Sigmoid colon (tissue), 7 donors: ENCODE results near the gene RPL5. TPM values are rescaled to one million over a fixed set of nuclear protein-coding genes. Genes with fewer than 3 reads are reported as not detected.

ENCODE experiments used
- DNase-seq: peaks from one replicate; pipeline ENCODE4 v3.0.0-alpha.2; 2019
- H3K27ac ChIP-seq, 4 donors: fragments of 200-600 bp; sonication (generic); one replicate each; pipeline ENCODE4 v1.5.1; 2016 to 2019; ENCODE audit warnings: mild to moderate bottlenecking in 1 of 4
- H3K27me3 ChIP-seq, 3 donors: fragments of 200-600 bp; sonication (generic); one replicate each; pipeline ENCODE4 v1.5.1; 2019; ENCODE audit warnings: mild to moderate bottlenecking in 1 of 3
- H3K36me3 ChIP-seq, 4 donors: fragments of 200-600 bp; sonication (generic); one replicate each; pipeline ENCODE4 v1.5.1; 2016 to 2019
- H3K4me1 ChIP-seq, 4 donors: fragments of 200-600 bp; sonication (generic); one replicate each; pipeline ENCODE4 v1.5.1; 2017 to 2019
- H3K4me3 ChIP-seq, 4 donors: fragments of 200-600 bp; sonication (generic); one replicate each; pipeline ENCODE4 v1.5.1; 2017 to 2019; ENCODE audit warnings: mild to moderate bottlenecking in 2 of 4, moderate library complexity in 1 of 4
- H3K9me3 ChIP-seq, 4 donors: fragments of 200-600 bp in 3 of 4; sonication (generic) in 3 of 4; one replicate each; pipeline versions ENCODE4 v1.5.1 to v1.6.1; 2013 to 2019
- CTCF ChIP-seq, 4 experiments: fragments of 450-650 bp in 3 of 4; fragments of 200-600 bp in 1 of 4; IDR thresholded peaks; one replicate each; pipeline ENCODE4 v1.5.1; 2016 to 2019; ENCODE audit warnings: antibody characterized with exemption in 4 of 4, mild to moderate bottlenecking in 3 of 4, moderate library complexity in 2 of 4
- EP300 ChIP-seq, 4 donors: sonication (generic); formaldehyde crosslinking; IDR thresholded peaks; one replicate each; pipeline ENCODE4 v1.6.1; 2017; ENCODE audit warnings: antibody characterized with exemption in 4 of 4
- POLR2A ChIP-seq, 2 donors: fragments of 450-650 bp; IDR thresholded peaks; one replicate each; pipeline ENCODE4 v1.6.1; 2016; ENCODE audit warnings: antibody characterized with exemption in 2 of 2, mild to moderate bottlenecking in 2 of 2, moderate library complexity in 2 of 2
- POLR2AphosphoS5 ChIP-seq, 4 donors: sonication (generic); formaldehyde crosslinking; IDR thresholded peaks; one replicate each; pipeline ENCODE4 v1.6.1; 2017; ENCODE audit warnings: antibody characterized with exemption in 4 of 4
- WGBS, 2 donors: extraction: QIAGEN DNeasy Blood & Tissue Kit; methylation state at CpG; one replicate each; pipeline ENCODE4 v1.1.7; 2013; 5-methylcytosine and 5-hydroxymethylcytosine counted together
- intact Hi-C: fragments of 100-400 bp; cut with DNase I; formaldehyde crosslinking; loops from one replicate; pipeline ENCODE4 v1.15.1; 2023
- polyA plus RNA-seq, 3 donors: library from polyadenylated mRNA; stranded (reverse); fragments of 200-250 nt; gene quantifications; one replicate each; pipeline ENCODE4 v1.2.3, GENCODE V29; 2013
- total RNA-seq, 4 donors: library from RNA; depleted of rRNA; stranded (reverse); fragments of >200 nt; gene quantifications; one replicate each; pipeline ENCODE4 v1.1.0, GENCODE V29; 2016
- donor health status: healthy with polysubstance abuse.
- donor health status: Bipolar disorder and iron deficiency.
- donor health status: healthy.

RPL5 gene
- total and polyA plus RNA-seq, 7 donors = 1,392 to 3,236 (median 2,354) TPM

GRCh38 chr1:92859400-92860039 lies 27.7 kb downstream of the RPL5 start:
- H3K36me3 ChIP-seq = no peaks in the 10 kb centered on the region
- whole genome bisulfite sequencing, 2 donors = 43 to 61% methylated on average over 7 of the region's 7 CpGs
- no peaks in the 10 kb centered on the region for H3K27me3 ChIP-seq
- peak overlapping the region in 3 of 4 donors; percentile 30 to 52 (median 41) for H3K27ac ChIP-seq
- TF ChIP-seq POLR2AphosphoS5 (IDR thresholded peaks at IDR 0.05) (no peak), POLR2A (IDR thresholded peaks at IDR 0.05) (no peak), EP300 (IDR thresholded peaks at IDR 0.05) (no peak), CTCF (IDR thresholded peaks at IDR 0.05) (no peak)
- H3K4me1 ChIP-seq = peaks cover 0 to 11% (median 4%) of the 10 kb centered on the region in 4 donors
- H3K9me3 ChIP-seq = no peaks in the 10 kb centered on the region
- H3K4me3 ChIP-seq = peak overlapping the region; percentile 1 to 38 (median 18)
- intact Hi-C loops = no loop called here
- DNase-seq = no peak

- Histone ChIP-seq H3K27me3 (no peaks in the 10 kb centered on the region), H3K36me3 (no peaks in the 10 kb centered on the region), H3K4me3 (no peak overlapping the region), H3K4me1 (peaks cover 0 to 11% (median 4%) of the 10 kb centered on the region in 4 donors), H3K9me3 (no peaks in the 10 kb centered on the region), H3K27ac (no peak overlapping the region)
- intact Hi-C loops = no loop called here
- WGBS, 2 donors = 88 to 90% methylated on average over 4 of the region's 4 CpGs
- TF ChIP-seq POLR2A (IDR thresholded peaks at IDR 0.05) (no peak), EP300 (IDR thresholded peaks at IDR 0.05) (no peak), POLR2AphosphoS5 (IDR thresholded peaks at IDR 0.05) (no peak), CTCF (IDR thresholded peaks at IDR 0.05) (no peak)
- no peak for DNase-seq
Measured at GRCh38 chr1:92862605-92863004, 30.8 kb downstream of the RPL5 start.

- TF ChIP-seq CTCF (IDR thresholded peaks at IDR 0.05) (no peak), POLR2AphosphoS5 (IDR thresholded peaks at IDR 0.05) (no peak), POLR2A (IDR thresholded peaks at IDR 0.05) (no peak), EP300 (IDR thresholded peaks at IDR 0.05) (no peak)
- no peak overlapping the region for H3K27ac ChIP-seq
- no peaks in the 10 kb centered on the region for H3K36me3 ChIP-seq
- H3K4me3 ChIP-seq = no peak overlapping the region
- H3K9me3 ChIP-seq = no peaks in the 10 kb centered on the region
- intact Hi-C loops = no loop called here
- H3K4me1 ChIP-seq = peaks cover 0 to 9% (median 4%) of the 10 kb centered on the region in 4 donors
- H3K27me3 ChIP-seq = no peaks in the 10 kb centered on the region
- DNase-seq = no peak
Measured at GRCh38 chr1:92864131-92864530, 32.3 kb downstream of the RPL5 start.

- no peak for TF ChIP-seq POLR2AphosphoS5 (IDR thresholded peaks at IDR 0.05)
- no peak for TF ChIP-seq POLR2A (IDR thresholded peaks at IDR 0.05)
- TF ChIP-seq CTCF (IDR thresholded peaks at IDR 0.05) = no peak
- no peak for TF ChIP-seq EP300 (IDR thresholded peaks at IDR 0.05)
- no peak for DNase-seq
- Histone ChIP-seq H3K4me1 (no peaks in the 10 kb centered on the region), H3K36me3 (peaks cover 0 to 16% (median 2%) of the 10 kb centered on the region in 4 donors), H3K4me3 (no peak overlapping the region), H3K9me3 (peaks cover 0 to 5% (median 0%) of the 10 kb centered on the region in 4 donors), H3K27ac (no peak overlapping the region), H3K27me3 (no peaks in the 10 kb centered on the region)
- intact Hi-C loops = no loop called here
- 91 to 94% methylated on average over 2 of the region's 2 CpGs for WGBS, 2 donors
Measured at GRCh38 chr1:92870591-92870990, 38.8 kb downstream of the RPL5 start.

- Histone ChIP-seq H3K4me3 (no peak overlapping the region), H3K4me1 (peaks cover 0 to 16% (median 7%) of the 10 kb centered on the region in 4 donors), H3K36me3 (peaks cover 0 to 16% (median 2%) of the 10 kb centered on the region in 4 donors), H3K27me3 (no peaks in the 10 kb centered on the region), H3K27ac (no peak overlapping the region), H3K9me3 (peaks cover 0 to 5% (median 0%) of the 10 kb centered on the region in 4 donors)
- TF ChIP-seq EP300 (IDR thresholded peaks at IDR 0.05) (no peak), POLR2AphosphoS5 (IDR thresholded peaks at IDR 0.05) (no peak), CTCF (IDR thresholded peaks at IDR 0.05) (no peak), POLR2A (IDR thresholded peaks at IDR 0.05) (no peak)
- 92 to 98% methylated on average over 2 of the region's 2 CpGs for WGBS, 2 donors
- intact Hi-C loops = no loop called here
- no peak for DNase-seq
Measured at GRCh38 chr1:92872719-92873118, 40.9 kb downstream of the RPL5 start.
